B cell (primary cell): ENCODE data around the gene PGAP6. TPM values are rescaled to one million over a fixed set of nuclear protein-coding genes. Genes with fewer than 3 reads are reported as not detected.

Source experiments
- ATAC-seq: fragments of 200-7000 bp; cut with Tn5 transposase; one replicate; pipeline ENCODE4 v1.10.0; 2021; ENCODE audit warnings: low read depth, mild to moderate bottlenecking, moderate number of reproducible peaks, moderate library complexity
- CTCF ChIA-PET: fragments of 350-600 bp; sonication (Branson Sonifier 250); formaldehyde crosslinking; loops from one replicate; lab custom pipeline; 2021; ENCODE audit warnings: antibody characterized with exemption, inconsistent platforms; lab: Charles Lee
- POLR2A ChIA-PET: fragments of 350-600 bp; sonication (Branson Sonifier 250); formaldehyde crosslinking; loops from one replicate; lab custom pipeline; 2021; ENCODE audit warnings: antibody characterized with exemption; lab: Charles Lee
- DNase-seq: peaks from one replicate; pipeline ENCODE4 v3.0.0; 2013
- H2AFZ ChIP-seq: 2 replicates; pipeline ENCODE4 v1.6.1; 2012; ENCODE audit warnings: mild to moderate bottlenecking, low read depth, low read length; ENCODE audit not compliant: insufficient read depth, poor library complexity, severe bottlenecking
- H3K27ac ChIP-seq, 2 donors: 1 replicate in 1 of 2; 2 replicates in 1 of 2; pipeline ENCODE4 v1.5.1; 2012 to 2013; ENCODE audit warnings: low read length in 2 of 2, mild to moderate bottlenecking in 2 of 2, moderate library complexity in 1 of 2
- H3K27me3 ChIP-seq, 4 experiments: fragments of 200-600 bp in 1 of 4; sonication (generic) in 1 of 4; replicated peaks in 1 of 4; 1 replicate in 2 of 4; 2 replicates in 2 of 4; pipeline versions ENCODE4 v1.6.1 to v1.7.0; 2013 to 2016; ENCODE audit warnings: low read length in 3 of 4, mild to moderate bottlenecking in 2 of 4, mixed read lengths in 1 of 4, moderate library complexity in 1 of 4; ENCODE audit not compliant: insufficient read depth in 4 of 4, control insufficient read depth in 3 of 4; ENCODE audit errors: control extremely low read depth in 1 of 4
- H3K36me3 ChIP-seq, 2 experiments: replicated peaks in 1 of 2; 1 replicate in 1 of 2; 2 replicates in 1 of 2; pipeline versions ENCODE4 v1.6.1 to v1.7.1; 2013; ENCODE audit warnings: low read length in 1 of 2; ENCODE audit not compliant: insufficient read depth in 2 of 2, control insufficient read depth in 1 of 2; ENCODE audit errors: control extremely low read depth in 1 of 2, extremely low read depth in 1 of 2
- H3K4me1 ChIP-seq, 2 donors: fragments of 200-600 bp in 1 of 2; sonication (generic) in 1 of 2; 1 replicate in 1 of 2; 2 replicates in 1 of 2; pipeline versions ENCODE4 v1.5.1 to v1.6.1; 2013 to 2017; ENCODE audit warnings: low read length in 2 of 2; ENCODE audit not compliant: control insufficient read depth in 2 of 2, insufficient read depth in 2 of 2
- H3K4me2 ChIP-seq: replicated peaks from 2 replicates; pipeline ENCODE3; 2012; ENCODE audit warnings: mild to moderate bottlenecking, low read depth, low read length; ENCODE audit not compliant: poor library complexity, severe bottlenecking
- H3K4me3 ChIP-seq, 5 experiments: fragments of 200-600 bp in 1 of 5; sonication (generic) in 1 of 5; 1 replicate in 3 of 5; 2 replicates in 2 of 5; pipeline versions ENCODE4 v1.5.1 to v1.7.0; 2011 to 2016; ENCODE audit warnings: low read length in 4 of 5, mild to moderate bottlenecking in 4 of 5, low read depth in 2 of 5, control low read depth in 1 of 5, moderate library complexity in 1 of 5; ENCODE audit not compliant: insufficient read depth in 1 of 5; ENCODE audit errors: control extremely low read depth in 1 of 5, extremely low read depth in 1 of 5
- H3K79me2 ChIP-seq: fragments of 200-600 bp; sonication (generic); one replicate; pipeline ENCODE4 v1.6.0; 2016; ENCODE audit warnings: low read length; ENCODE audit not compliant: control insufficient read depth, insufficient read depth
- H3K9ac ChIP-seq: fragments of 200-600 bp; sonication (generic); 2 replicates; pipeline ENCODE4 v1.6.1; 2017; ENCODE audit warnings: mild to moderate bottlenecking, low read length, moderate library complexity
- H3K9me3 ChIP-seq, 3 donors: one replicate each; pipeline versions ENCODE4 v1.6.1 to v1.7.1; 2013; ENCODE audit warnings: low read length in 2 of 3; ENCODE audit not compliant: control insufficient read depth in 2 of 3, insufficient read depth in 1 of 3; ENCODE audit errors: control extremely low read depth in 1 of 3
- H4K20me1 ChIP-seq: 2 replicates; pipeline ENCODE4 v1.6.0; 2012; ENCODE audit warnings: mild to moderate bottlenecking, low read length; ENCODE audit not compliant: insufficient read depth, control insufficient read depth, poor library complexity, severe bottlenecking
- H3K27ac Mint-ChIP-seq: one replicate; pipeline ENCODE4 v1.8.0; 2021; ENCODE audit warnings: mixed read lengths
- H3K27me3 Mint-ChIP-seq: one replicate; pipeline ENCODE4 v1.8.0; 2021; ENCODE audit warnings: mixed read lengths
- H3K4me1 Mint-ChIP-seq: one replicate; pipeline ENCODE4 v1.8.0; 2021; ENCODE audit warnings: mixed read lengths
- H3K4me3 Mint-ChIP-seq: one replicate; pipeline ENCODE4 v1.8.0; 2021; ENCODE audit warnings: mixed read lengths
- H3K9me3 Mint-ChIP-seq: one replicate; pipeline ENCODE4 v1.8.0; 2022; ENCODE audit warnings: mixed read lengths; ENCODE audit not compliant: insufficient read depth
- CTCF ChIP-seq: fragments of 200-600 bp; IDR thresholded peaks from one replicate; pipeline ENCODE4 v1.8.0; 2022; ENCODE audit warnings: antibody characterized with exemption, mild to moderate bottlenecking
- EZH2 ChIP-seq: IDR thresholded peaks from 2 replicates; pipeline ENCODE4 v1.6.1; 2012; ENCODE audit warnings: borderline replicate concordance, low read depth, mild to moderate bottlenecking, moderate library complexity, low read length; ENCODE audit not compliant: insufficient read depth, poor library complexity, severe bottlenecking
- WGBS: methylation state at CpG from one replicate; pipeline ENCODE4 v1.1.5; 2013; ENCODE audit warnings: missing lambda C conversion rate; ENCODE audit not compliant: insufficient coverage; 5-methylcytosine and 5-hydroxymethylcytosine counted together
- intact Hi-C: fragments of 100-400 bp; cut with micrococcal nuclease; formaldehyde crosslinking; loops from one replicate; pipeline ENCODE4 v1.10.0; 2022
- polyA plus RNA-seq: library from polyadenylated mRNA; depleted of rRNA; stranded (reverse); fragments of >200 nt; gene quantifications from 2 replicates; pipeline ENCODE4 v1.2.3, GENCODE V29; 2012
- total RNA-seq, 2 donors: library from RNA; stranded (reverse); fragments of 120-200 nt in 1 of 2; gene quantifications; 1 replicate in 1 of 2; 2 replicates in 1 of 2; pipeline versions ENCODE4 v1.2.3 to v1.2.4, GENCODE V29; 2013 to 2022

Gene PGAP6
- total and polyA plus RNA-seq, 2 donors (not counting 1 experiment from before 2014, with no cell fraction given): 47.4 to 158 TPM

GRCh38 chr16:397135-397661 is 15.4 kb upstream of the PGAP6 start, which contains the start of gene NME4:
NME4 (plus strand) TSS chr16:397199; CDS start chr16:397223, 24 bp downstream.
- peak within 1 kb of the TSS; percentile 79 for H3K4me2 ChIP-seq
- H3K4me1 ChIP-seq: peaks cover 26 to 35% of the 10 kb centered on the region in 2 donors
- peak within 1 kb of the TSS; percentile 36 to 57 (median 55) for H3K4me3 ChIP-seq
- 0% methylated on average over 65 of the region's 75 CpGs for WGBS
- H3K9me3 Mint-ChIP-seq: no peaks in the 10 kb centered on the region
- H4K20me1 ChIP-seq: peaks cover 7% of the 10 kb centered on the region
- TF ChIP-seq CTCF (no peak), EZH2 (no peak)
- DNase-seq (peak; percentile 62), ATAC-seq (no peak)
- peak within 1 kb of the TSS; percentile 92 for H3K4me3 Mint-ChIP-seq
- H3K27me3 ChIP-seq: no peaks in the 10 kb centered on the region
- peak within 1 kb of the TSS; percentile 32 for H3K9ac ChIP-seq
- H3K27ac Mint-ChIP-seq: peak within 1 kb of the TSS; percentile 93
- peaks cover 0 to 6% (median 0%) of the 10 kb centered on the region in 3 donors for H3K9me3 ChIP-seq
- no peaks in the 10 kb centered on the region for H3K79me2 ChIP-seq
- peak within 1 kb of the TSS; percentile 62 for H2AFZ ChIP-seq
- H3K27me3 Mint-ChIP-seq: no peaks in the 10 kb centered on the region
- intact Hi-C loops: no loop called here
- ChIA-PET POLR2A (interaction anchor here (0.6 to 1.0 kb wide), 2 partner anchors 15 to 22 kb away, joined by 4 to 8 read pairs; no protein-coding TSS in a partner anchor), CTCF (no interaction called here)
- peaks cover 27% of the 10 kb centered on the region for H3K4me1 Mint-ChIP-seq
- no peak within 1 kb of the TSS for H3K27ac ChIP-seq
- peaks cover 0 to 6% of the 10 kb centered on the region in 2 experiments for H3K36me3 ChIP-seq

GRCh38 chr16:396605-397004 is 14.8 kb upstream of the PGAP6 start:
- 3% methylated on average over 15 of the region's 22 CpGs for WGBS
- no peaks in the 10 kb centered on the region for H3K9me3 Mint-ChIP-seq
- TF ChIP-seq CTCF: no peak
- no peak for TF ChIP-seq EZH2
- H3K27ac ChIP-seq: no peak overlapping the region
- peak overlapping the region; percentile 79 for H3K4me2 ChIP-seq
- peak overlapping the region; percentile 92 for H3K4me3 Mint-ChIP-seq
- POLR2A ChIA-PET: interaction anchor here (0.6 to 1.0 kb wide), 2 partner anchors 14 to 59 kb away, joined by 6 to 8 read pairs; no protein-coding TSS in a partner anchor
- H3K27ac Mint-ChIP-seq: peak overlapping the region; percentile 93
- H3K27me3 Mint-ChIP-seq: no peaks in the 10 kb centered on the region
- DNase-seq (peak; percentile 38), ATAC-seq (no peak)
- no peaks in the 10 kb centered on the region for H3K79me2 ChIP-seq
- H3K4me3 ChIP-seq: peak overlapping the region; percentile 36 to 56 (median 53)
- CTCF ChIA-PET: no interaction called here
- peak overlapping the region; percentile 30 for H2AFZ ChIP-seq
- H4K20me1 ChIP-seq: peaks cover 7% of the 10 kb centered on the region
- peaks cover 0 to 6% of the 10 kb centered on the region in 2 experiments for H3K36me3 ChIP-seq
- peaks cover 29% of the 10 kb centered on the region for H3K4me1 Mint-ChIP-seq
- peaks cover 0 to 11% (median 0%) of the 10 kb centered on the region in 3 donors for H3K9me3 ChIP-seq
- intact Hi-C loops: loop anchor here (1.0 kb wide), 1 partner anchor 13 kb away; no protein-coding TSS in a partner anchor
- peaks cover 26 to 36% of the 10 kb centered on the region in 2 donors for H3K4me1 ChIP-seq
- no peaks in the 10 kb centered on the region for H3K27me3 ChIP-seq
- peak overlapping the region; percentile 32 for H3K9ac ChIP-seq
